OCI-LY1 (cell line): Measurements from ENCODE around the gene HMGB4.

Source experiments
- EZH2 ChIP-seq: fragments of 200-600 bp; sonication (generic), shearing (Covaris generic); IDR thresholded peaks from 2 replicates; pipeline ENCODE4 v1.8.0; 2017; ENCODE audit warnings: borderline replicate concordance, mixed run types, mild to moderate bottlenecking, antibody characterized with exemption, low read length, moderate library complexity, mixed read lengths
- TF ChIP-seq, protein P1 (sequence below): fragments of 200-600 bp; sonication (generic), shearing (Covaris generic); IDR thresholded peaks from 2 replicates; pipeline ENCODE4 v1.5.1; 2017; ENCODE audit warnings: mild to moderate bottlenecking, antibody characterized with exemption, low read length, moderate library complexity, mixed read lengths

DNA sequence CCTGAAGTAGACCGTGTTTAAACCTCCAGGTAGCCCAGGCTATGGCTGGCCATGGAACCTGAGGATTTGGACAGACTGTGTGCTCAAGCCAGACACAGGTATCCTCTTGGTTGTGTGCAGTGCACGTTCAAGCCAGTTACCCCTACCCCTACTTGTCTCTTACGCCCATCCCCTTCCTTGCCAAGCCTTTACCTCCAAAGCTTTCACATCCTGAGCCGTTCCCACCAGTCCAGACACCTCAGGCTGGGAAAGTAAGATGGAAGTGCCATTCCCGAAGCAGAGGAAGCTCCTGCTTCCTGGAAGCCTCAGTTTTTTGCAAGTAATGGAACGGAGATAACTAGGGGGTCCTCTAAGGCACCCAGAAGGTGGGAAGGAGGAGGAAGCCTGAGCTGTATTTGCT is 41.5 kb upstream of the HMGB4 start:
- TF ChIP-seq, protein P1, sequence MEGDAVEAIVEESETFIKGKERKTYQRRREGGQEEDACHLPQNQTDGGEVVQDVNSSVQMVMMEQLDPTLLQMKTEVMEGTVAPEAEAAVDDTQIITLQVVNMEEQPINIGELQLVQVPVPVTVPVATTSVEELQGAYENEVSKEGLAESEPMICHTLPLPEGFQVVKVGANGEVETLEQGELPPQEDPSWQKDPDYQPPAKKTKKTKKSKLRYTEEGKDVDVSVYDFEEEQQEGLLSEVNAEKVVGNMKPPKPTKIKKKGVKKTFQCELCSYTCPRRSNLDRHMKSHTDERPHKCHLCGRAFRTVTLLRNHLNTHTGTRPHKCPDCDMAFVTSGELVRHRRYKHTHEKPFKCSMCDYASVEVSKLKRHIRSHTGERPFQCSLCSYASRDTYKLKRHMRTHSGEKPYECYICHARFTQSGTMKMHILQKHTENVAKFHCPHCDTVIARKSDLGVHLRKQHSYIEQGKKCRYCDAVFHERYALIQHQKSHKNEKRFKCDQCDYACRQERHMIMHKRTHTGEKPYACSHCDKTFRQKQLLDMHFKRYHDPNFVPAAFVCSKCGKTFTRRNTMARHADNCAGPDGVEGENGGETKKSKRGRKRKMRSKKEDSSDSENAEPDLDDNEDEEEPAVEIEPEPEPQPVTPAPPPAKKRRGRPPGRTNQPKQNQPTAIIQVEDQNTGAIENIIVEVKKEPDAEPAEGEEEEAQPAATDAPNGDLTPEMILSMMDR: no peak
- no peak for TF ChIP-seq EZH2
